Measurements from ENCODE around the gene CCDC14. TPM values are rescaled to one million over a fixed set of nuclear protein-coding genes. Genes with fewer than 3 reads are reported as not detected.
A peak's percentile ranks its signal among the peaks of the same experiment; 100 is the strongest.
"Not testable (repeated sequence)": the region's sequence is repeated elsewhere in the genome, so short reads cannot be mapped to it uniquely, and the experiment has no call there.

Gene CCDC14
- polyA plus RNA-seq, 1 donor (not counting 4 experiments of a cell fraction or from before 2014, with no cell fraction given): 50.5 TPM

GRCh38 chr3:124007186-124007585 lies 46.2 kb upstream of the CCDC14 start:
- Histone ChIP-seq H3K4me2 (ENCODE audit: control insufficient read depth, extremely low read depth, insufficient read depth, low read depth, low read length) (no peak overlapping the region), H2AFZ (ENCODE audit: control insufficient read depth, low read length) (no peak overlapping the region), H3K9me1 (ENCODE audit: control insufficient read depth, extremely low read depth, insufficient read depth, low read length) (no peaks in the 10 kb centered on the region), H3K36me3 (ENCODE audit: control insufficient read depth in 2 of 2, extremely low read depth in 1 of 2, insufficient read depth in 2 of 2, low read length in 2 of 2) (no peaks in the 10 kb centered on the region), H4K20me1 (ENCODE audit: control insufficient read depth, extremely low read depth, insufficient read depth, low read length) (no peaks in the 10 kb centered on the region), H3K27me3 (ENCODE audit: control insufficient read depth, extremely low read depth, insufficient read depth, low read length) (peaks cover 2% of the 10 kb centered on the region), H3K27ac (ENCODE audit: control insufficient read depth, insufficient read depth, low read length) (no peak overlapping the region), H3K9me3 (ENCODE audit: control insufficient read depth, low read depth, low read length) (no peaks in the 10 kb centered on the region), H3K4me1 (ENCODE audit: control insufficient read depth, extremely low read depth, insufficient read depth, low read length) (no peaks in the 10 kb centered on the region), H3K79me2 (ENCODE audit: control insufficient read depth, insufficient read depth, low read length) (no peaks in the 10 kb centered on the region), H3K4me3 (ENCODE audit: control insufficient read depth in 2 of 3, extremely low read depth in 1 of 3, insufficient read depth in 2 of 3, low read depth in 1 of 3, low read length in 3 of 3) (no peak overlapping the region), H3K9ac (ENCODE audit: control insufficient read depth, extremely low read depth, insufficient read depth, low read length) (no peak overlapping the region)
- DNase-seq (ENCODE audit: low read depth, low spot score) (no peak), FAIRE-seq (no peak)
- TF ChIP-seq EZH2 (IDR thresholded peaks at IDR 0.05; ENCODE audit: low read length): no peak
- TF ChIP-seq CTCF (optimal IDR thresholded peaks at IDR 0.05 in 1 of 3, IDR thresholded peaks at IDR 0.05 in 1 of 3, conservative IDR thresholded peaks at IDR 0.05 in 1 of 3; ENCODE audit: extremely low read depth in 1 of 3, insufficient read depth in 2 of 3, low read length in 3 of 3): no peak
- dilution Hi-C loops (cut with MboI; ENCODE audit: extremely low pct_ligation_motif_present, low sequenced_read_pairs): no loop called here

- H3K27me3 ChIP-seq (ENCODE audit: control insufficient read depth, extremely low read depth, insufficient read depth, low read length): peaks cover 15% of the 10 kb centered on the region
- dilution Hi-C loops (cut with MboI; ENCODE audit: extremely low pct_ligation_motif_present, low sequenced_read_pairs); FAIRE-seq: not testable (repeated sequence)
Measured at GRCh38 chr3:124002405-124003079, 41.5 kb upstream of the CCDC14 start.

GRCh38 chr3:124001366-124001765 lies 40.3 kb upstream of the CCDC14 start:
- DNase-seq (ENCODE audit: low read depth, low spot score); dilution Hi-C loops (cut with MboI; ENCODE audit: extremely low pct_ligation_motif_present, low sequenced_read_pairs); H4K20me1 ChIP-seq (ENCODE audit: control insufficient read depth, extremely low read depth, insufficient read depth, low read length); H3K9ac ChIP-seq (ENCODE audit: control insufficient read depth, extremely low read depth, insufficient read depth, low read length); H3K4me2 ChIP-seq (ENCODE audit: control insufficient read depth, extremely low read depth, insufficient read depth, low read depth, low read length); H3K27ac ChIP-seq (ENCODE audit: control insufficient read depth, insufficient read depth, low read length); H3K79me2 ChIP-seq (ENCODE audit: control insufficient read depth, insufficient read depth, low read length); H3K9me3 ChIP-seq (ENCODE audit: control insufficient read depth, low read depth, low read length); H3K9me1 ChIP-seq (ENCODE audit: control insufficient read depth, extremely low read depth, insufficient read depth, low read length); H3K4me1 ChIP-seq (ENCODE audit: control insufficient read depth, extremely low read depth, insufficient read depth, low read length); H3K4me3 ChIP-seq (ENCODE audit: control insufficient read depth in 2 of 3, extremely low read depth in 1 of 3, insufficient read depth in 2 of 3, low read depth in 1 of 3, low read length in 3 of 3); H2AFZ ChIP-seq (ENCODE audit: control insufficient read depth, low read length); H3K36me3 ChIP-seq (ENCODE audit: control insufficient read depth in 2 of 2, extremely low read depth in 1 of 2, insufficient read depth in 2 of 2, low read length in 2 of 2): not testable (repeated sequence)
- FAIRE-seq: peak; percentile 44
- peaks cover 19% of the 10 kb centered on the region for H3K27me3 ChIP-seq (ENCODE audit: control insufficient read depth, extremely low read depth, insufficient read depth, low read length)

More at GRCh38 chr3:124002405-124003079, 41.5 kb upstream of the CCDC14 start:
- DNase-seq (ENCODE audit: low read depth, low spot score); H3K27ac ChIP-seq (ENCODE audit: control insufficient read depth, insufficient read depth, low read length); H3K4me3 ChIP-seq (ENCODE audit: control insufficient read depth in 2 of 3, extremely low read depth in 1 of 3, insufficient read depth in 2 of 3, low read depth in 1 of 3, low read length in 3 of 3); H3K4me1 ChIP-seq (ENCODE audit: control insufficient read depth, extremely low read depth, insufficient read depth, low read length); H2AFZ ChIP-seq (ENCODE audit: control insufficient read depth, low read length); H3K36me3 ChIP-seq (ENCODE audit: control insufficient read depth in 2 of 2, extremely low read depth in 1 of 2, insufficient read depth in 2 of 2, low read length in 2 of 2); H3K9ac ChIP-seq (ENCODE audit: control insufficient read depth, extremely low read depth, insufficient read depth, low read length); H3K9me1 ChIP-seq (ENCODE audit: control insufficient read depth, extremely low read depth, insufficient read depth, low read length); H4K20me1 ChIP-seq (ENCODE audit: control insufficient read depth, extremely low read depth, insufficient read depth, low read length); H3K4me2 ChIP-seq (ENCODE audit: control insufficient read depth, extremely low read depth, insufficient read depth, low read depth, low read length); H3K9me3 ChIP-seq (ENCODE audit: control insufficient read depth, low read depth, low read length); H3K79me2 ChIP-seq (ENCODE audit: control insufficient read depth, insufficient read depth, low read length): not testable (repeated sequence)
